Gastroesophageal sphincter (tissue), 4 donors: Measurements from ENCODE around the gene BAD. TPM values are rescaled to one million over a fixed set of nuclear protein-coding genes. Genes with fewer than 3 reads are reported as not detected.

Source experiments
- ATAC-seq: fragments of 150-250 bp; one replicate; pipeline ENCODE4 v1.9.1; 2016; ENCODE audit warnings: mild to moderate bottlenecking, moderate library complexity
- H3K27ac ChIP-seq, 4 donors: fragments of 200-600 bp; sonication (generic) in 3 of 4; 1 replicate in 3 of 4; 2 replicates in 1 of 4; pipeline ENCODE4 v1.5.1; 2016 to 2019
- H3K27me3 ChIP-seq: fragments of 200-600 bp; sonication (generic); one replicate; pipeline ENCODE4 v1.5.1; 2019
- H3K36me3 ChIP-seq, 2 donors: fragments of 200-600 bp; sonication (generic); one replicate each; pipeline ENCODE4 v1.5.1; 2019; ENCODE audit warnings: control low read depth in 1 of 2
- H3K4me1 ChIP-seq, 3 donors: fragments of 200-600 bp; sonication (generic); 1 replicate in 2 of 3; 2 replicates in 1 of 3; pipeline ENCODE4 v1.5.1; 2016 to 2019; ENCODE audit warnings: control low read depth in 2 of 3
- H3K4me3 ChIP-seq, 2 donors: fragments of 200-600 bp; sonication (generic); one replicate each; pipeline ENCODE4 v1.5.1; 2019; ENCODE audit warnings: mild to moderate bottlenecking in 1 of 2, moderate library complexity in 1 of 2
- H3K9me3 ChIP-seq, 3 donors: fragments of 200-600 bp; sonication (generic); one replicate each; pipeline ENCODE4 v1.5.1; 2017 to 2019; ENCODE audit warnings: control low read depth in 2 of 3
- CTCF ChIP-seq, 4 experiments: fragments of 200-600 bp in 2 of 4; fragments of 450-650 bp in 2 of 4; sonication (generic) in 1 of 4; IDR thresholded peaks; one replicate each; pipeline ENCODE4 v1.5.1; 2017 to 2019; ENCODE audit warnings: antibody characterized with exemption in 4 of 4, mild to moderate bottlenecking in 2 of 4, moderate library complexity in 2 of 4
- EP300 ChIP-seq: sonication (generic); formaldehyde crosslinking; IDR thresholded peaks from one replicate; pipeline ENCODE4 v1.6.1; 2017; ENCODE audit warnings: antibody characterized with exemption, mild to moderate bottlenecking
- POLR2A ChIP-seq, 2 donors: fragments of 450-650 bp; IDR thresholded peaks; one replicate each; pipeline ENCODE4 v1.6.1; 2017; ENCODE audit warnings: antibody characterized with exemption in 2 of 2, mild to moderate bottlenecking in 2 of 2, moderate library complexity in 1 of 2
- POLR2AphosphoS5 ChIP-seq: sonication (generic); formaldehyde crosslinking; IDR thresholded peaks from one replicate; pipeline ENCODE4 v1.6.1; 2017; ENCODE audit warnings: antibody characterized with exemption
- WGBS, 2 donors: methylation state at CpG; one replicate each; pipeline ENCODE4 v1.1.5; 2018; ENCODE audit warnings: low coverage in 1 of 2; 5-methylcytosine and 5-hydroxymethylcytosine counted together
- total RNA-seq, 4 donors: library from RNA; depleted of rRNA; stranded (reverse); fragments of >200 nt; gene quantifications; one replicate each; pipeline ENCODE4 v1.1.0, GENCODE V29; 2016

BAD gene
- total RNA-seq, 4 donors from 2014 or later, result 97.1 to 156 (median 135) TPM

- no peak for TF ChIP-seq POLR2AphosphoS5
- no peak for TF ChIP-seq EP300
- no peak for TF ChIP-seq CTCF (IDR thresholded peaks at IDR 0.05)
- no peak for TF ChIP-seq POLR2A (IDR thresholded peaks at IDR 0.05)
- H3K27ac ChIP-seq, result no peak overlapping the region
- peaks cover 0 to 90% of the 10 kb centered on the region in 2 donors for H3K36me3 ChIP-seq
- no peaks in the 10 kb centered on the region for H3K27me3 ChIP-seq
- peaks cover 0 to 11% (median 4%) of the 10 kb centered on the region in 3 donors for H3K4me1 ChIP-seq
- no peaks in the 10 kb centered on the region for H3K9me3 ChIP-seq
- 91% methylated on average over 14 of the region's 24 CpGs; no CpG with 5 or more reads in 1 of the 2 donors for WGBS, 2 donors
- ATAC-seq, result no peak
- H3K4me3 ChIP-seq, result no peak overlapping the region
These were observed 26.1 kb downstream of the BAD start for GRCh38 chr11:64258356-64258755.

- peaks cover 0 to 30% (median 18%) of the 10 kb centered on the region in 3 donors for H3K4me1 ChIP-seq
- no peak for TF ChIP-seq POLR2A (IDR thresholded peaks at IDR 0.05)
- TF ChIP-seq POLR2AphosphoS5, result no peak
- TF ChIP-seq CTCF (IDR thresholded peaks at IDR 0.05), result no peak
- TF ChIP-seq EP300, result no peak
- H3K4me3 ChIP-seq, result no peak overlapping the region
- no peak overlapping the region for H3K27ac ChIP-seq
- H3K36me3 ChIP-seq, result peaks cover 0 to 70% of the 10 kb centered on the region in 2 donors
- no peak for ATAC-seq
- H3K9me3 ChIP-seq, result no peaks in the 10 kb centered on the region
- H3K27me3 ChIP-seq, result no peaks in the 10 kb centered on the region
- WGBS, 2 donors, result no CpG with 5 or more reads among the region's 15 CpGs
These were observed 28.2 kb downstream of the BAD start for GRCh38 chr11:64256300-64256699.

- Histone ChIP-seq H3K9me3 (no peaks in the 10 kb centered on the region), H3K27ac (no peak overlapping the region), H3K4me3 (no peak overlapping the region), H3K4me1 (peaks cover 0 to 38% (median 24%) of the 10 kb centered on the region in 3 donors), H3K27me3 (no peaks in the 10 kb centered on the region), H3K36me3 (peaks cover 0 to 63% of the 10 kb centered on the region in 2 donors)
- ATAC-seq, result no peak
- WGBS, 2 donors, result 80% methylated on average over 14 of the region's 35 CpGs; no CpG with 5 or more reads in 1 of the 2 donors
- no peak for TF ChIP-seq CTCF (IDR thresholded peaks at IDR 0.05)
- no peak for TF ChIP-seq EP300
- no peak for TF ChIP-seq POLR2AphosphoS5
- TF ChIP-seq POLR2A (IDR thresholded peaks at IDR 0.05), result no peak
These were observed 29.0 kb downstream of the BAD start for GRCh38 chr11:64255135-64256128.

GRCh38 chr11:64254326-64254725, 30.1 kb downstream of the BAD start:
- 80% methylated on average over 1 of the region's 7 CpGs; no CpG with 5 or more reads in 1 of the 2 donors for WGBS, 2 donors
- ATAC-seq, result no peak
- peaks cover 0 to 52% of the 10 kb centered on the region in 2 donors for H3K36me3 ChIP-seq
- TF ChIP-seq EP300 (no peak), CTCF (IDR thresholded peaks at IDR 0.05) (no peak), POLR2A (IDR thresholded peaks at IDR 0.05) (no peak), POLR2AphosphoS5 (no peak)
- no peaks in the 10 kb centered on the region for H3K9me3 ChIP-seq
- H3K27ac ChIP-seq, result no peak overlapping the region
- H3K27me3 ChIP-seq, result no peaks in the 10 kb centered on the region
- peaks cover 0 to 41% (median 25%) of the 10 kb centered on the region in 3 donors for H3K4me1 ChIP-seq
- H3K4me3 ChIP-seq, result no peak overlapping the region

GRCh38 chr11:64253481-64253880, 31.0 kb downstream of the BAD start:
- no peak overlapping the region for H3K4me3 ChIP-seq
- H3K36me3 ChIP-seq, result peaks cover 0 to 44% of the 10 kb centered on the region in 2 donors
- no peak overlapping the region for H3K27ac ChIP-seq
- peaks cover 0 to 41% (median 25%) of the 10 kb centered on the region in 3 donors for H3K4me1 ChIP-seq
- no CpG with 5 or more reads among the region's 5 CpGs for WGBS, 2 donors
- no peak for ATAC-seq
- H3K27me3 ChIP-seq, result no peaks in the 10 kb centered on the region
- TF ChIP-seq CTCF (IDR thresholded peaks at IDR 0.05) (no peak), EP300 (no peak), POLR2AphosphoS5 (no peak), POLR2A (IDR thresholded peaks at IDR 0.05) (no peak)
- no peaks in the 10 kb centered on the region for H3K9me3 ChIP-seq
